Measurements from ENCODE around the gene MTFR2. TPM values are rescaled to one million over a fixed set of nuclear protein-coding genes. Genes with fewer than 3 reads are reported as not detected.

MTFR2 gene
- total and polyA plus RNA-seq, 2 of the 13 experiments (the other 11 are each of a cell fraction or from before 2014, with no cell fraction given), result 6.7 to 10.7 TPM

GRCh38 chr6:136288566-136289326 lies 38.6 kb upstream of the MTFR2 start (continued):
- TF ChIP-seq IRF9 (CRISPR knock-in tag; IDR thresholded peaks at IDR 0.05; ENCODE audit: borderline replicate concordance) (no peak), PRDM15 (CRISPR knock-in tag; IDR thresholded peaks at IDR 0.05) (peak; percentile 16; the same call in 1 of the 2 replicates), ZNF740 (CRISPR knock-in tag; IDR thresholded peaks at IDR 0.05) (no peak), CC2D1A (CRISPR knock-in tag; IDR thresholded peaks at IDR 0.05) (no peak), KDM2A (CRISPR knock-in tag; IDR thresholded peaks at IDR 0.05; ENCODE audit: borderline replicate concordance, low read depth) (peak; percentile 18; the same call in 1 of the 2 replicates), ZNF513 (CRISPR knock-in tag; conservative IDR thresholded peaks at IDR 0.05) (no peak), TAF1 (CRISPR knock-in tag; IDR thresholded peaks at IDR 0.05) (no peak), U2AF1 (optimal IDR thresholded peaks at IDR 0.05; ENCODE audit: low read depth, low read length) (no peak), KDM4B (CRISPR knock-in tag; IDR thresholded peaks at IDR 0.05) (peak; percentile 10; the same call in 1 of the 2 replicates), ZBTB40 (IDR thresholded peaks at IDR 0.05) (no peak), ZBTB40 (CRISPR knock-in tag; IDR thresholded peaks at IDR 0.05) (no peak; the same call in none of the 2 replicates), ZNF644 (CRISPR knock-in tag; IDR thresholded peaks at IDR 0.05; ENCODE audit: low read depth) (no peak)

Measured in HepG2 (cell line).